ENCODE measurements around the gene GALNT1.

Gene GALNT1

GRCh38 chr18:35680139-35680551 is 98.6 kb downstream of the GALNT1 start:
- DNase-seq: no peak

- peak; percentile 50 for DNase-seq
Observed at GRCh38 chr18:35682281-35682867, 100.8 kb downstream of the GALNT1 start.

GRCh38 chr18:35683021-35683420 is 101.5 kb downstream of the GALNT1 start:
- DNase-seq: peak; percentile 64

GRCh38 chr18:35688757-35689156 is 107.2 kb downstream of the GALNT1 start:
- no peak for DNase-seq

GRCh38 chr18:35689728-35690127 is 108.2 kb downstream of the GALNT1 start:
- no peak for DNase-seq

- DNase-seq: no peak
Observed at GRCh38 chr18:35691625-35692024, 110.1 kb downstream of the GALNT1 start.

GRCh38 chr18:35692866-35693265 is 111.3 kb downstream of the GALNT1 start:
- DNase-seq: no peak

GRCh38 chr18:35693829-35694228 is 112.3 kb downstream of the GALNT1 start:
- DNase-seq: no peak

- DNase-seq: no peak
Observed at GRCh38 chr18:35694808-35695207, 113.3 kb downstream of the GALNT1 start.

- DNase-seq: no peak
Observed at GRCh38 chr18:35695384-35695783, 113.8 kb downstream of the GALNT1 start.

- DNase-seq: no peak
Observed at GRCh38 chr18:35695803-35696202, 114.3 kb downstream of the GALNT1 start.

GRCh38 chr18:35696307-35696706 is 114.8 kb downstream of the GALNT1 start:
- no peak for DNase-seq

- DNase-seq: no peak
Observed at GRCh38 chr18:35697869-35698268, 116.3 kb downstream of the GALNT1 start.

GRCh38 chr18:35703043-35703688 is 121.6 kb downstream of the GALNT1 start:
- no peak for DNase-seq

GRCh38 chr18:35705988-35706387 is 124.4 kb downstream of the GALNT1 start:
- DNase-seq: no peak

GRCh38 chr18:35707247-35707646 is 125.7 kb downstream of the GALNT1 start:
- DNase-seq: no peak

- no peak for DNase-seq
Observed at GRCh38 chr18:35707674-35708073, 126.1 kb downstream of the GALNT1 start.

- DNase-seq: no peak
Observed at GRCh38 chr18:35710581-35710980, 129.0 kb downstream of the GALNT1 start.

GRCh38 chr18:35711227-35711626 is 129.7 kb downstream of the GALNT1 start:
- DNase-seq: no peak

GRCh38 chr18:35713545-35713944 is 132.0 kb downstream of the GALNT1 start:
- DNase-seq: peak; percentile 75

GRCh38 chr18:35714539-35714938 is 133.0 kb downstream of the GALNT1 start:
- no peak for DNase-seq

- no peak for DNase-seq
Observed at GRCh38 chr18:35715139-35715538, 133.6 kb downstream of the GALNT1 start.

- no peak for DNase-seq
Observed at GRCh38 chr18:35716169-35716831, 134.8 kb downstream of the GALNT1 start.

- DNase-seq: no peak
Observed at GRCh38 chr18:35717182-35717581, 135.6 kb downstream of the GALNT1 start.

All from fibroblast of upper back skin (primary cell).